HG02610 (cell line): ENCODE data around the gene ATP11C.
"Not testable (repeated sequence)": the region's sequence is repeated elsewhere in the genome, so short reads cannot be mapped to it uniquely, and the experiment has no call there.

Experiments used
- ATAC-seq: cut with Tn5 transposase; IDR thresholded peaks from one replicate; pipeline ENCODE4 v1.9.1; 2021; ENCODE audit warnings: mild to moderate bottlenecking, moderate library complexity; ENCODE audit not compliant: unreplicated experiment

The ATP11C gene

GRCh38 chrX:139738581-139738980, 194.3 kb downstream of the ATP11C start:
- ATAC-seq = no peak

DNA sequence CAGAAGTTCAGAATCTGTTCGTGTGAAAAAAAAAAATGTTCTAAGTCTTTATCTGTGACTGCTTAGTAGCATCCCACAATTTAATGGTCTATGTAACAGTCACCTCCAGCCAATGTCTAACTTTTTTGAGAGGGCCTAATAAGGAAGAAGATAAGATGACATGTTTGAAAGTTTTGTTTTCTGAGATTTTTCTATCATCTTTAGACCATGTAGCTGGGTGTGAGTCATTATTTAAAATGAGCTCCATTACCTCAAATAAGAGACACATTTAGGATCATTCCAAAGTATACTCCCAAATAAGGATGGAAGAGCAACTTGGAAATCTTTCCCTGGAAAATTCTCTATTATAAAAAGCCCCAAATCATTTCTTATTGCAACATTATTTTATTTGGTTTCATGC, 196.7 kb downstream of the ATP11C start:
- ATAC-seq = no peak

- ATAC-seq = no peak
Observed at GRCh38 chrX:139734996-139735395, 197.9 kb downstream of the ATP11C start.

- peak; percentile 96 for ATAC-seq
Observed at GRCh38 chrX:139725720-139726119, 207.1 kb downstream of the ATP11C start.

- no peak for ATAC-seq
Observed at GRCh38 chrX:139724626-139725025, 208.2 kb downstream of the ATP11C start.

DNA sequence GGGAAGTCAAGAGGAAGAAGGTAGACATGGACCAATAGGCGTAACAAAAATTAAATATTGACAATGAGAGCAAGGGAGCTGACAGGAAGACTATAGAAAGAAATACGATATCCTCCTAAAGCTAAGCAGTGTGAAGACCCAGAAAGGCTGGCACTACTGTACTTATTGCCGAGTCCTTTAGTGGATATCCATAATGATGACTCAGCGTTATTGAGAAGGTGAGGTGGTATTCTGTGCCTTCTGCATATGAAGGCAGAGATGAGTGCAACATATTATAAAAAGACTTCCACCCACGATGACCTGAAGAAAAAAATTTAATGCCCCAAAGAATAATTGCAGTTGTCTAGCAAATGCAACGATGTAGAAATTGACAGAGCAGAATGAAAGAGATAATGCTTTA, 211.9 kb downstream of the ATP11C start:
- no peak for ATAC-seq

DNA sequence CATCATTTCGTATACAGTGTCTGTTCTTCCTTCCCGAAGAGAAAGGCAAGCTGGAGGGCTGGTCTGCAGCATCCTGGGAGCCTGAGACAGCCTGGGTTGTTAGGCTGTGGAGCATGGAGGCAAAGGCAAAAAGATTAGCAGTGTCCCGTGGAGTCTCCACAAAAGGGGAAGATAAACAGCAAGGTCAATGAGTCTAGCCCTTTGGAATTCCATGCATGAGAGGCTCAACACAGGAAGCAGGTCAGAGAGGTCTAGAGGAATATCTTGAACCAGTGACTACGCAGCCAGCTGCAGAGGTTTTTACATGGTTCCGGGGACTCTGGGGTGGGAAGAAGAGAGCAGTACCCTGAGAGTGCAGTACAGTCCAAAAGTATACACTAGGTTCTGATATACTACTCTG, 212.7 kb downstream of the ATP11C start:
- ATAC-seq = no peak

DNA sequence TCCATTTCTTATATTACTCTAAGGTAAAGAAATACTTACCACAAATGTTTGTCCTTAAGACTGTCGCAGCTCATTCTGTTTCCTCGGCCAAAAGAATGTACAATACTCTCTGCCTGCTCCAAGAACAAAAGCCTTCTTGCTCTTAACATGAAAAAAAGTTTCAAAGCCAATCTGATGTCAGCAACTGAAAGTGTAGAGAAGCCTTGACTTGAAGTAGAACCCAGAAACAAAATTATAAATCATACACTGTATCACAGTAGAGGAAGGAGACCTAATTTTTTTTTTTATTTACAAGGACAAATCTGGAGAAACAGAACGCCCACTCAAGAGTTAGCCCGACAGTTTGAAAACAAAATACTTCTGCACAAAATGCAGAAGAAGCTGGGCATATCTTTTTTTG, 224.8 kb downstream of the ATP11C start, which contains the start of gene MCF2:
MCF2 (minus strand) TSS at position 101 of the 400 bp plus-strand sequence. CDS start 56,423 bp downstream, outside the sequence.
- no peak for ATAC-seq

DNA sequence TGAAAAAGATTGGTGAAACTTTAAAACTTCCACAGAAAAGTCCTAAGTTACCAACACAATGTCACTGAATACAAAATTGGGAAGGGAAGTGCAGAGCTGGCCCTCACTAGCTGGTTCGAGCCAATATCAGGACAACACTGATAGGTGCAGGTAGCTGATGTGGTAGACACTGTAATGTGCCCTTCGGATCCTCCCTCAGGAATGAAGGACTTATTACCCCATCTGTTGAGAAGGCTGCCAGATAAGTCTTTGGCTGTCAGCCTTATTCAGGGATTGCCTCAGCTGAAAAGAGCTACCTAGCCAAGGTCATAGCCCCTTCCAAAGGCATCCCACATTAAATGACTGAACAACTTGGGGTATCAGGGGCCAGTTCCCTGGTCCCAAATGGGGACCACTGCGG, 230.2 kb downstream of the ATP11C start:
- no peak for ATAC-seq

DNA sequence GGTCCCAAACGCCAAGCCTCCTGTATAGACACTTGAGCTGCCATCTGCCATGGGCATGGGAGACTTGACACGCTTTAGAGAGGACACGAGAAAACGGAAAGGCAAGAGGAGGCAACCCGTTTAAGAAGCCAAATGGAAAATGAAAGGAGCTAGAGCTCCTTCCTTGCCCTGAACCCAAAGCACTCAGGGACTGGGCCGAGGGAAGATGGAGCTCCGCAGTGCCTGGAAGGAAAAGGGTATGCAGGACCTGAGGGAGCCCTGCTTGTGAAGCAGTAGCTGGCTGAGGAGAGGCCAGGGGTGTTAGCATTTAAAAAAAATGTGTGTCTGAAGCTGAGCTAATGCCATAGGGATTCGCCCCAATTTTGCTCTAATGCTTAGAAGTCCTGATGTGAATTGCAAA, 239.9 kb downstream of the ATP11C start:
- no peak for ATAC-seq

DNA sequence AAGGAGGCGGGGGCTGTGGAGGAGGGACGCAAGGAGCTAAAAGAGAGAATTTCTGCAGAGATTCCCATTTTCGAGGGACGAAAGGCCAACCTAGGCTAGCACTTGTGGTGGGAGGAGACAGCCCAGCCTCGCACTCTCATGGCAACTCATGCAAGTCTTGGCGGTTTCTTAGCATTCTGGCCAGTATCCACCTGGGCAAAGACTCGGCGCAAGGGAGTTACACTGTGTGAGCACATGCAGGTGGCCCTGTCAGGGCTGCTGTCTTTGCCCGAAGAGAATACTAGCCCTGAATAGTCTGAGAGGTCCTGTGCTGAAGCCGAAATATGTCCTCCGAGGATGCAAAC, 240.4 kb downstream of the ATP11C start:
- ATAC-seq = no peak

GRCh38 chrX:139691843-139692505, 240.9 kb downstream of the ATP11C start:
- no peak for ATAC-seq

DNA sequence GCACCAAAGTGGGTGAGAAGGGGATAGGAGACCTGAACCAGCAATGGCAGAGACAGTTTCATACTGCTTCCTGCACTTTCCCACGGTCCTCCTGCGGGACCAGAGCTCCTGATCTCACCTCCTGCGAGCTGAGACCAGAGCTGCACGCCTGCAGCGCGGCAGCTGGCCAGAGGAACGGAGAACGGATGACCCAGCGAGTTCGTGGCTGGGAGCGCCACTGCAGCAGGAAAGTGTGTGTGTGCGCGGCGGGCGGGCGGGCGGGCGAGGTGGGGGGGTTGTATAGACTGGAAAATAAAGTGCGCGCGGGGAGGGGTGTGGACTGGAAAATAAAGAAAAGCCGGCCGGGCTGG, 241.4 kb downstream of the ATP11C start:
- ATAC-seq = no peak

DNA sequence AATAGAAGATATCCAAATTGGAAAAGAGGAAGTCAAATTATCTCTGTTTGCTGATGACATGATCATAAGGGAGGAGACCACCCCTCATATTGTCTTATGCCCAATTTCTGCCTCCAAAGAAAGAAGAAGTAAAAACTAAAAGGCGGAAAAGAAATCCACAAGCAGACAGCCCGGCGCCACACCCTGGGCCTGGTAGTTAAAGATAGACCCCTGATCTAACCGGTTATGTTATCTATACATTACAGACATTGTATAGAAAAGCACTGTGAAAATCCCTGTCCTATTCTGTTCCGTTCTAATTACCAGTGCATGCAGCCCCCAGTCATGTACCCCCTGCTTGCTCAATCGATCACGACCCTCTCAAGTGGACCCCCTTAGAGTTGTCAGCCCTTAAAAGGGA, 247.7 kb downstream of the ATP11C start:
- ATAC-seq = not testable (repeated sequence)

- ATAC-seq = no peak
Observed at GRCh38 chrX:139680356-139680755, 252.5 kb downstream of the ATP11C start.
